ENCODE results near the gene ARMC2.
"Not testable (repeated sequence)": the region's sequence is repeated elsewhere in the genome, so short reads cannot be mapped to it uniquely, and the experiment has no call there.

Gene ARMC2

GRCh38 chr6:108848116-108848868 lies at the start of gene ARMC2:
Gene ARMC2, plus strand, starts transcription at chr6:108848422. Its CDS starts 5,846 bp downstream, at chr6:108854268.
- DNase-seq (ENCODE audit: low read depth in 2 of 2): peak; percentile 87 to 88

GRCh38 chr6:108798670-108799353 lies 49.4 kb upstream of the ARMC2 start:
- peak; percentile 34 to 38 for DNase-seq (ENCODE audit: low read depth in 2 of 2)

- DNase-seq (ENCODE audit: low read depth in 2 of 2): no peak
Observed at GRCh38 chr6:108799354-108799717, 48.9 kb upstream of the ARMC2 start.

GRCh38 chr6:108799791-108800190 lies 48.4 kb upstream of the ARMC2 start:
- DNase-seq (ENCODE audit: low read depth in 2 of 2): no peak

- no peak for DNase-seq (ENCODE audit: low read depth in 2 of 2)
Observed at GRCh38 chr6:108800427-108800864, 47.8 kb upstream of the ARMC2 start.

- no peak for DNase-seq (ENCODE audit: low read depth in 2 of 2)
Observed at GRCh38 chr6:108801366-108801765, 46.9 kb upstream of the ARMC2 start.

- DNase-seq (ENCODE audit: low read depth in 2 of 2): no peak
Observed at GRCh38 chr6:108803982-108804490, 44.2 kb upstream of the ARMC2 start.

GRCh38 chr6:108804956-108805355 lies 43.3 kb upstream of the ARMC2 start:
- DNase-seq (ENCODE audit: low read depth in 2 of 2): no peak

GRCh38 chr6:108805611-108806167 lies 42.5 kb upstream of the ARMC2 start:
- no peak for DNase-seq (ENCODE audit: low read depth in 2 of 2)

- DNase-seq (ENCODE audit: low read depth in 2 of 2): no peak
Observed at GRCh38 chr6:108806171-108806570, 42.1 kb upstream of the ARMC2 start.

GRCh38 chr6:108806665-108807064 lies 41.6 kb upstream of the ARMC2 start:
- no peak for DNase-seq (ENCODE audit: low read depth in 2 of 2)

- DNase-seq (ENCODE audit: low read depth in 2 of 2): no peak
Observed at GRCh38 chr6:108807928-108808327, 40.3 kb upstream of the ARMC2 start.

- DNase-seq (ENCODE audit: low read depth in 2 of 2): no peak
Observed at GRCh38 chr6:108809211-108809610, 39.0 kb upstream of the ARMC2 start.

- no peak for DNase-seq (ENCODE audit: low read depth in 2 of 2)
Observed at GRCh38 chr6:108810057-108810643, 38.1 kb upstream of the ARMC2 start.

GRCh38 chr6:108811490-108811889 lies 36.7 kb upstream of the ARMC2 start:
- DNase-seq (ENCODE audit: low read depth in 2 of 2): no peak

- DNase-seq (ENCODE audit: low read depth in 2 of 2): not testable (repeated sequence)
Observed at GRCh38 chr6:108813218-108813617, 35.0 kb upstream of the ARMC2 start.

GRCh38 chr6:108817276-108817675 lies 30.9 kb upstream of the ARMC2 start:
- DNase-seq (ENCODE audit: low read depth in 2 of 2): not testable (repeated sequence)

- DNase-seq (ENCODE audit: low read depth in 2 of 2): no peak
Observed at GRCh38 chr6:108820006-108820405, 28.2 kb upstream of the ARMC2 start.

- no peak for DNase-seq (ENCODE audit: low read depth in 2 of 2)
Observed at GRCh38 chr6:108822401-108822800, 25.8 kb upstream of the ARMC2 start.

- no peak for DNase-seq (ENCODE audit: low read depth in 2 of 2)
Observed at GRCh38 chr6:108825326-108825725, 22.9 kb upstream of the ARMC2 start.

GRCh38 chr6:108831104-108831503 lies 17.1 kb upstream of the ARMC2 start:
- DNase-seq (ENCODE audit: low read depth in 2 of 2): no peak

- DNase-seq (ENCODE audit: low read depth in 2 of 2): no peak
Observed at GRCh38 chr6:108832738-108833137, 15.5 kb upstream of the ARMC2 start.
